Fibroblast of lung (primary cell): ENCODE data around the gene NTRK3.

Source experiments
- EZH2 ChIP-seq: IDR thresholded peaks from 2 replicates; pipeline ENCODE4 v1.5.1; 2012; ENCODE audit warnings: low read length, control low read depth, mild to moderate bottlenecking; ENCODE audit errors: missing control alignments
- TF ChIP-seq, protein P1 (sequence below), 2 donors: IDR thresholded peaks in 1 of 2; conservative IDR thresholded peaks in 1 of 2; 1 replicate in 1 of 2; 2 replicates in 1 of 2; pipeline ENCODE4 v1.5.1; 2011 to 2012; ENCODE audit warnings: low read length in 2 of 2, control low read depth in 1 of 2, inconsistent platforms in 1 of 2, low read depth in 1 of 2, mild to moderate bottlenecking in 1 of 2

DNA sequence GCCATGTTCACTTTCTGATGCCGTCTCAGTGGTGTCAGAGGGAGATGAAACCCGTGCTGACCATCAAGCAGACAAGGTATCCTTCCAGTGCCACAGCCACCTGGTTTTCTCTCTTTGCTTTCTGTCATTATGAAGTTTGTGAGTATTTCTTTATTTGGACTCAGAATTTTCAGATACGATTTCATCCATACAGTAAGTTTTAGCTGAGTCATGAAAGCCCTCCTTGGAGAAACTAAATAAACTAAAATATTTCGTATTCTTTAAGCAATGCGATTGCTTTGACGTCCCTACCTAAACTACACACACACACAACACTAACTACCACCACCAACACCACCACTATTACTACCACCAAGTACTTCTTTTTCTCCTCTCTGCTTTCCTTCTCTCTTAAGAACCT, 350.1 kb downstream of the NTRK3 start:
- no peak for TF ChIP-seq EZH2
- TF ChIP-seq, protein P1, sequence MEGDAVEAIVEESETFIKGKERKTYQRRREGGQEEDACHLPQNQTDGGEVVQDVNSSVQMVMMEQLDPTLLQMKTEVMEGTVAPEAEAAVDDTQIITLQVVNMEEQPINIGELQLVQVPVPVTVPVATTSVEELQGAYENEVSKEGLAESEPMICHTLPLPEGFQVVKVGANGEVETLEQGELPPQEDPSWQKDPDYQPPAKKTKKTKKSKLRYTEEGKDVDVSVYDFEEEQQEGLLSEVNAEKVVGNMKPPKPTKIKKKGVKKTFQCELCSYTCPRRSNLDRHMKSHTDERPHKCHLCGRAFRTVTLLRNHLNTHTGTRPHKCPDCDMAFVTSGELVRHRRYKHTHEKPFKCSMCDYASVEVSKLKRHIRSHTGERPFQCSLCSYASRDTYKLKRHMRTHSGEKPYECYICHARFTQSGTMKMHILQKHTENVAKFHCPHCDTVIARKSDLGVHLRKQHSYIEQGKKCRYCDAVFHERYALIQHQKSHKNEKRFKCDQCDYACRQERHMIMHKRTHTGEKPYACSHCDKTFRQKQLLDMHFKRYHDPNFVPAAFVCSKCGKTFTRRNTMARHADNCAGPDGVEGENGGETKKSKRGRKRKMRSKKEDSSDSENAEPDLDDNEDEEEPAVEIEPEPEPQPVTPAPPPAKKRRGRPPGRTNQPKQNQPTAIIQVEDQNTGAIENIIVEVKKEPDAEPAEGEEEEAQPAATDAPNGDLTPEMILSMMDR (conservative IDR thresholded peaks at IDR 0.05 in 1 of 2, IDR thresholded peaks at IDR 0.05 in 1 of 2; ENCODE audit: low read depth in 1 of 2, low read length in 2 of 2), result no peak
